Ascending aorta (tissue), 2 donors: ENCODE data around the gene TRAPPC12. TPM values are rescaled to one million over a fixed set of nuclear protein-coding genes. Genes with fewer than 3 reads are reported as not detected.
"Not testable (repeated sequence)": the region's sequence is repeated elsewhere in the genome, so short reads cannot be mapped to it uniquely, and the experiment has no call there.

ENCODE experiments used
- DNase-seq, 2 donors: peaks; one replicate each; pipeline ENCODE4 v3.0.0-alpha.2; 2019; ENCODE audit warnings: low spot score in 2 of 2
- H3K27ac ChIP-seq, 2 donors: fragments of 200-600 bp; sonication (generic); one replicate each; pipeline ENCODE4 v1.5.1; 2016 to 2017; ENCODE audit warnings: mild to moderate bottlenecking in 1 of 2
- H3K27me3 ChIP-seq: fragments of 200-600 bp; sonication (generic); one replicate; pipeline ENCODE4 v1.5.1; 2017
- H3K36me3 ChIP-seq, 2 donors: fragments of 200-600 bp; sonication (generic); one replicate each; pipeline ENCODE4 v1.5.1; 2016
- H3K4me1 ChIP-seq, 2 donors: fragments of 200-600 bp; sonication (generic); one replicate each; pipeline ENCODE4 v1.5.1; 2016 to 2017; ENCODE audit warnings: mild to moderate bottlenecking in 1 of 2
- H3K4me3 ChIP-seq, 2 donors: fragments of 200-600 bp; sonication (generic); one replicate each; pipeline ENCODE4 v1.5.1; 2016 to 2017; ENCODE audit warnings: mild to moderate bottlenecking in 1 of 2
- H3K9me3 ChIP-seq, 2 donors: fragments of 200-600 bp; sonication (generic); one replicate each; pipeline ENCODE4 v1.5.1; 2016
- intact Hi-C: fragments of 100-400 bp; cut with DNase I; formaldehyde crosslinking; loops from one replicate; pipeline ENCODE4 v1.15.1; 2023
- total RNA-seq: library from RNA; depleted of rRNA; stranded (reverse); fragments of >200 nt; gene quantifications from one replicate; pipeline ENCODE4 v1.1.0, GENCODE V29; 2016
- TF ChIP-seq, protein P1 (sequence below), 3 experiments: fragments of 200-600 bp in 2 of 3; fragments of 450-650 bp in 1 of 3; sonication (generic) in 2 of 3; IDR thresholded peaks; one replicate each; pipeline ENCODE4 v1.5.1; 2016 to 2019; ENCODE audit warnings: antibody characterized with exemption in 3 of 3, mild to moderate bottlenecking in 1 of 3, moderate library complexity in 1 of 3

Gene TRAPPC12
- total RNA-seq, 1 donor from 2014 or later, result 94.0 TPM

DNA sequence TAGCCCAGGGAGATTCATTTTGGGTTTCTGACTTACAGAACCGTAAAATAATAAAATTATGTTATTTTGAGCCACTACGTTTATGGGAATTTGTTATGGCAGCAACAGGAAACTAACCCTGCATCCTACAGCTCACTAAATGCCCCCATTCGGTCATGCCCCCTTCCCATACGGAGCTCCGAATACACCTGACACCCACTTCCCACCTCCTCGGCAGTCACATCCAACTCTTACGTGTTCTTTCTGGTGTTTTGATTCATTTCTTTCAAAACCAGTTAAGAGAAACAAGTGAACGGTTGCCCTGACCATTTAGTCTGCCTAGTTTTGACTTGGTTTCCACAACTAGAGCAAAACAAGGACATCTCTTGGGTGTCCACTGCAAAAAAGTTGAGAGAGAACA lies 21.6 kb upstream of the TRAPPC12 start:
- intact Hi-C loops, result no loop called here
- TF ChIP-seq, protein P1, sequence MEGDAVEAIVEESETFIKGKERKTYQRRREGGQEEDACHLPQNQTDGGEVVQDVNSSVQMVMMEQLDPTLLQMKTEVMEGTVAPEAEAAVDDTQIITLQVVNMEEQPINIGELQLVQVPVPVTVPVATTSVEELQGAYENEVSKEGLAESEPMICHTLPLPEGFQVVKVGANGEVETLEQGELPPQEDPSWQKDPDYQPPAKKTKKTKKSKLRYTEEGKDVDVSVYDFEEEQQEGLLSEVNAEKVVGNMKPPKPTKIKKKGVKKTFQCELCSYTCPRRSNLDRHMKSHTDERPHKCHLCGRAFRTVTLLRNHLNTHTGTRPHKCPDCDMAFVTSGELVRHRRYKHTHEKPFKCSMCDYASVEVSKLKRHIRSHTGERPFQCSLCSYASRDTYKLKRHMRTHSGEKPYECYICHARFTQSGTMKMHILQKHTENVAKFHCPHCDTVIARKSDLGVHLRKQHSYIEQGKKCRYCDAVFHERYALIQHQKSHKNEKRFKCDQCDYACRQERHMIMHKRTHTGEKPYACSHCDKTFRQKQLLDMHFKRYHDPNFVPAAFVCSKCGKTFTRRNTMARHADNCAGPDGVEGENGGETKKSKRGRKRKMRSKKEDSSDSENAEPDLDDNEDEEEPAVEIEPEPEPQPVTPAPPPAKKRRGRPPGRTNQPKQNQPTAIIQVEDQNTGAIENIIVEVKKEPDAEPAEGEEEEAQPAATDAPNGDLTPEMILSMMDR (IDR thresholded peaks at IDR 0.05), result no peak
- H3K4me3 ChIP-seq, result no peak overlapping the region
- H3K9me3 ChIP-seq, result no peaks in the 10 kb centered on the region
- H3K27ac ChIP-seq, result no peak overlapping the region
- H3K36me3 ChIP-seq, result peaks cover 1 to 9% of the 10 kb centered on the region in 2 donors
- no peak for DNase-seq
- no peaks in the 10 kb centered on the region for H3K4me1 ChIP-seq
- no peaks in the 10 kb centered on the region for H3K27me3 ChIP-seq

DNA sequence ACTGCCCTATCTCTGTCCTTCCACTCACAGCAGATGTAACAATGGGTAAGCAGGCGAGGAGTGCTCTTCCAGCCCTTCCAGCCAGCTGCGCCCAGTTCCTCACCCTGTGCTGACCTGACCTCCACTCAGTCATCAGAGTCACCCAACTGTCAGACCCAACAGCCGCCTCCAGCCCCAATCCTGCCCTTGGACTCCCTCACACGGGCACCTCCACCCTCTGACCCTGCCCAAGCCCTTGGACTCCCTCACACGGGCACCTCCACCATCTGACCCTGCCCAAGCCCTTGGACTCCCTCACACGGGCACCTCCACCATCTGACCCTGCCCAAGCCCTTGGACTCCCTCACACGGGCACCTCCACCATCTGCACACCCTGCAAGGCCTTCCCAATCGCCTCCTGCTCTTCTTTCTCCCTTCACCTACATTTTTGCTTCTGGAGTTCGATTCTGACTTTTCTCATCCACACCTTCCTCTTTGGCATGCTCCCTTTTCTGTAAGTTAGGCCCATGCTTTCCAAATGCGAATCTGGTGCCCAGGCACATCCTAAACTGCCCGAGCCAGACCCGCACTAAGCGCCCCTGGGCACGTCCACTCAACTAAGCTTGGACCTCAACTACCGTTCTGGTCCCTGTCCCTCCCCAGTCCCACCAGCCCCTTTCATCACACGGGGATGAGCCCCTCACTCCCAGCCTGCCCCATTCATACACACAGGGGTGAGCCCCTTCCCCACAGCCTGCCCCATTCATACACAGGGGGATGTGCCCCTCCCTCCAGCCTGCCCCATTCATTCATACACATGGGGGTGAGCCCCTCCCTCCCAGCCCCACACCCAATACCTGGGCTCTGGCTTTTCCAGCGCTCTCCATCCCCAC lies 17.7 kb upstream of the TRAPPC12 start:
- no peak for DNase-seq
- no peak overlapping the region for H3K4me3 ChIP-seq
- no peaks in the 10 kb centered on the region for H3K4me1 ChIP-seq
- H3K9me3 ChIP-seq, result no peaks in the 10 kb centered on the region
- H3K27me3 ChIP-seq, result no peaks in the 10 kb centered on the region
- H3K36me3 ChIP-seq, result no peaks in the 10 kb centered on the region
- intact Hi-C loops, result no loop called here
- no peak overlapping the region for H3K27ac ChIP-seq
- TF ChIP-seq, protein P1 (IDR thresholded peaks at IDR 0.05), result no peak

DNA sequence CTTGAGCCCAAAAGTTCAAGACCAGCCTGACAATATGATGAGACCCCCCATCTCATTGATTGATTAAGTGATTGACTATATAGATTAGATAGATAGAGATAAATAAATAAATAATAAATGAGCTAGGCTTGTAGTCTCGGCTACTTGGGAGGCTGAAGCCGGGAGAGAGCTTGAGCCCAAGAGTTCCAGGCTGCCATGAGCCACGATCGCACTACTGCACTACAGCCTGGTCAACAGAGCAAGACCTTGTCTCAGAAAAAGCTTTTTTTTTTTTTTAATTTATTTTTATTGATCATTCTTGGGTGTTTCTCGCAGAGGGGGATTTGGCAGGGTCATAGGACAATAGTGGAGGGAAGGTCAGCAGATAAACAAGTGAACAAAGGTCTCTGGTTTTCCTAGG lies 14.3 kb upstream of the TRAPPC12 start:
- Histone ChIP-seq H3K36me3 (no peaks in the 10 kb centered on the region), H3K9me3 (no peaks in the 10 kb centered on the region), H3K4me3 (no peak overlapping the region), H3K27me3 (no peaks in the 10 kb centered on the region), H3K27ac (no peak overlapping the region), H3K4me1 (no peaks in the 10 kb centered on the region)
- TF ChIP-seq, protein P1 (IDR thresholded peaks at IDR 0.05), result no peak
- intact Hi-C loops, result no loop called here
- no peak for DNase-seq

DNA sequence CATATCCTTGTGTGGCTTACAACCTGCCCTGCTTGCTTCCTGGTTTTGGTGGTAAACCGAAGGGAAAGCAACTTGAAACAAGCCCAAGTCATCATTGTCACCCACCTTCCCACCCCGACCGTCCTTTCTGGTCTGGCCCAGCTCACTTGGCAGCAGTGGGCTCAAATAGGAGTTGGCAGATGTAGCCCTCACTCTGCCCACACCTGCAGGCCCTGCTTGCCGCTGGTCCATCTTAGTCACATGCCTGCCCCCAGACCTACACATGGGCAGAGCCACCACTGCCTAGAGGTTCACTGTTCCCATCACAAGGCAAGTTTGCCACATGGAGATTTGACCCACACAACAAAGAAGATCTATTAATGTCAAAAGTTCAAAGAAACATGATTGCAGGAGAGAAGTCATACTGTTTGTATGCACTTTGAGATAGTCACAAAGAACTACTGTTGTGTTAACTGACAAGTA lies 11.2 kb upstream of the TRAPPC12 start:
- H3K4me3 ChIP-seq, result no peak overlapping the region
- no peak for DNase-seq
- H3K9me3 ChIP-seq, result no peaks in the 10 kb centered on the region
- no peaks in the 10 kb centered on the region for H3K27me3 ChIP-seq
- intact Hi-C loops, result no loop called here
- H3K27ac ChIP-seq, result no peak overlapping the region
- H3K36me3 ChIP-seq, result no peaks in the 10 kb centered on the region
- TF ChIP-seq, protein P1 (IDR thresholded peaks at IDR 0.05), result no peak
- H3K4me1 ChIP-seq, result no peaks in the 10 kb centered on the region

DNA sequence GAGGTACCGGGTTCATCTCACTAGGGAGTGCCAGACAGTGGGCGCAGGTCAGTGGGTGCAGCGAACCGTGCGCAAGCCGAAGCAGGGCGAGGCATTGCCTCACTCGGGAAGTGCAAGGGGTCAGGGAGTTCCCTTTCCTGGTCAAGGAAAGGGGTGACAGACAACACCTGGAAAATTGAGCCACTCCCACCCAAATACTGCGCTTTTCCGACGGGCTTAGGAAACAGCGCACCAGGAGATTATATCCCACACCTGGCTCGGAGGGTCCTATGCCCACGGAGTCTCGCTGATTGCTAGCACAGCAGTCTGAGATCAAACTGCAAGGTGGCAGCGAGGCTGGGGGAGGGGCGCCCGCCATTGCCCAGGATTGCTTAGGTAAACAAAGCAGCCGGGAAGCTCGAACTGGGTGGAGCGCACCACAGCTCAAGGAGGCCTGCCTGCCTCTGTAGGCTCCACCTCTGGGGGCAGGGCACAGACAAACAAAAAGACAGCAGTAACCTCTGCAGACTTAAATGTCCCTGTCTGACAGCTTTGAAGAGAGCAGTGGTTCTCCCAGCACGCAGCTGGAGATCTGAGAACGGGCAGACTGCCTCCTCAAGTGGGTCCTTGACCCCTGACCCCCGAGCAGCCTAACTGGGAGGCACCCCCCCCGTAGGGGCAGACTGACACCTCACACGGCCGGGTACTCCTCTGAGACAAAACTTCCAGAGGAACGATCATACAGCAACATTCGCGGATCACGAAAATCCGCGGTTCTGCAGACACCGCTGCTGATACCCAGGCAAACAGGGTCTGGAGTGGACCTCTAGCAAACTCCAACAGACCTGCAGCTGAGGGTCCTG lies 9.9 kb upstream of the TRAPPC12 start:
- H3K9me3 ChIP-seq, H3K4me1 ChIP-seq, intact Hi-C loops, H3K27me3 ChIP-seq, DNase-seq, H3K4me3 ChIP-seq, H3K36me3 ChIP-seq, H3K27ac ChIP-seq: not testable (repeated sequence)

DNA sequence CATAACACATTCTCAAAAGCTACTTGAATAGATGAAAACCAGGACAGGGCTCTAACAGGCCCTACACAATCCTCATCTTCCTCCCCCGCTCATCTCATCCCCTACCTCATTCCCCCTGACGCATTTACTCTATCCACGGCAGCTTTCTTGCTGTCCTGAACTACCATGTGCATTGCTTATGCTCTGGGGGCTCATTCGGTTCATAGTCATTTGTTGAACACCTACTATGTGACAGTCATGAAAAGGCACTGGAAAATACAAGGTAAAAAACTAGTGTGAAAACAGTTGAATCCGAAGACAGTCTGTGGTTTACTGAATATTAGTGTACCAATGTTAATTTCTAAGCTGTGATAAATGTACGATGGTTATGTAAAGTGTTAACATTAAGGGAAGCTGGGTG lies 2.7 kb upstream of the TRAPPC12 start:
- Histone ChIP-seq H3K4me3 (peak overlapping the region; percentile 61 to 77), H3K27ac (no peak overlapping the region), H3K4me1 (peaks cover 3 to 19% of the 10 kb centered on the region in 2 donors), H3K9me3 (no peaks in the 10 kb centered on the region), H3K27me3 (no peaks in the 10 kb centered on the region), H3K36me3 (no peaks in the 10 kb centered on the region)
- TF ChIP-seq, protein P1 (IDR thresholded peaks at IDR 0.05), result no peak
- intact Hi-C loops, result loop anchor here (1.0 to 5.0 kb wide), 3 partner anchors 85 to 198 kb away; partner anchors contain the start of genes RNASEH1 and RPS7
- DNase-seq, result no peak
